ENCODE data around the gene CCDC34. TPM values are rescaled to one million over a fixed set of nuclear protein-coding genes. Genes with fewer than 3 reads are reported as not detected.
A peak's percentile ranks its signal among the peaks of the same experiment; 100 is the strongest.

The CCDC34 gene
- total RNA-seq, 4 donors from 2014 or later: 1.3 to 10.4 (median 5.2) TPM

DNA sequence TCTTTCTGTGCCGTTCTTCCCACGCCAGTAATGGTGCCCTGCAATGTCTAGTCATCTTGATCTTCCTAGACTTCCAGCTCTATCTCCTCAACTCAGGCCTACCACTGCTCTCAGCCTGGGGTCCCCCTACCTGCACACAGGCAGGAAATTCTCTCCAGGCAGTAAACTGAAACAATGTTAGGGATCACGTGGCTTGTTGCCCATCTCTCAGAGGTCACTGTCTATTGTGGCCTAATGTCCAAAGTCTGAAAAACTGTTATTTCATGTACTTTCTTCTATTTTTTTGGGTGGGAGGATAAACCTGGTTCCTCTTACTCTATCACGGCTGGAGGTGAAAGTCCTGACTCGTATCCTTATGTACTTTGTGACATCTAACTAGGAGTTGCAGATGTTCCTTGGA is 59.1 kb downstream of the CCDC34 start:
- Histone ChIP-seq H3K27me3 (no peaks in the 10 kb centered on the region), H3K9me3 (no peaks in the 10 kb centered on the region), H3K4me1 (no peaks in the 10 kb centered on the region), H3K36me3 (no peaks in the 10 kb centered on the region), H3K4me3 (no peak overlapping the region), H3K27ac (no peak overlapping the region)
- no peak for TF ChIP-seq POLR2A (IDR thresholded peaks at IDR 0.05)
- TF ChIP-seq, protein P1, sequence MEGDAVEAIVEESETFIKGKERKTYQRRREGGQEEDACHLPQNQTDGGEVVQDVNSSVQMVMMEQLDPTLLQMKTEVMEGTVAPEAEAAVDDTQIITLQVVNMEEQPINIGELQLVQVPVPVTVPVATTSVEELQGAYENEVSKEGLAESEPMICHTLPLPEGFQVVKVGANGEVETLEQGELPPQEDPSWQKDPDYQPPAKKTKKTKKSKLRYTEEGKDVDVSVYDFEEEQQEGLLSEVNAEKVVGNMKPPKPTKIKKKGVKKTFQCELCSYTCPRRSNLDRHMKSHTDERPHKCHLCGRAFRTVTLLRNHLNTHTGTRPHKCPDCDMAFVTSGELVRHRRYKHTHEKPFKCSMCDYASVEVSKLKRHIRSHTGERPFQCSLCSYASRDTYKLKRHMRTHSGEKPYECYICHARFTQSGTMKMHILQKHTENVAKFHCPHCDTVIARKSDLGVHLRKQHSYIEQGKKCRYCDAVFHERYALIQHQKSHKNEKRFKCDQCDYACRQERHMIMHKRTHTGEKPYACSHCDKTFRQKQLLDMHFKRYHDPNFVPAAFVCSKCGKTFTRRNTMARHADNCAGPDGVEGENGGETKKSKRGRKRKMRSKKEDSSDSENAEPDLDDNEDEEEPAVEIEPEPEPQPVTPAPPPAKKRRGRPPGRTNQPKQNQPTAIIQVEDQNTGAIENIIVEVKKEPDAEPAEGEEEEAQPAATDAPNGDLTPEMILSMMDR (IDR thresholded peaks at IDR 0.05): no peak
- DNase-seq: no peak
- intact Hi-C loops (cut with DNase I): no loop called here
- WGBS, 2 donors: 85 to 93% methylated on average over 5 of the region's 5 CpGs

DNA sequence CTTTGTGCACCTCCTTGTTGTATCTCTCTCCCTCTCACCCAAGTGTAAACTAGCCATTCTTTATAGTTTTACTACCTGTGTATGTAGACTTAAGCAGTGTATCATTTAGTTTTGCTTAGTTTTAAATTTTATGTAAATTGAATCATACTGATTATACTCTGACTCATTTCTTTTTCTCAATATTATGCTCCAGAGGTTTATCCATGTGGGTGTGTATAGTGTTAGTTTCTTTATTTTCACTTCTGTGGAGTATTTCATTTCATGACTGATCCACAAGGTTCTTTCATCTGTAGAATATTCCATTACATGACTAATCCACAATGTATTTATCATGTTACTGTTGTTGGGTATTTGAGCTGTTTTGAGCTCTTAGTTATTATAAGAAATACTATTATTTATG is 62.0 kb downstream of the CCDC34 start:
- no peak for DNase-seq
- intact Hi-C loops (cut with DNase I): no loop called here
- TF ChIP-seq, protein P1 (IDR thresholded peaks at IDR 0.05): no peak
- TF ChIP-seq POLR2A (IDR thresholded peaks at IDR 0.05): no peak
- Histone ChIP-seq H3K9me3 (no peaks in the 10 kb centered on the region), H3K27me3 (no peaks in the 10 kb centered on the region), H3K36me3 (no peaks in the 10 kb centered on the region), H3K27ac (no peak overlapping the region), H3K4me3 (no peak overlapping the region), H3K4me1 (no peaks in the 10 kb centered on the region)

DNA sequence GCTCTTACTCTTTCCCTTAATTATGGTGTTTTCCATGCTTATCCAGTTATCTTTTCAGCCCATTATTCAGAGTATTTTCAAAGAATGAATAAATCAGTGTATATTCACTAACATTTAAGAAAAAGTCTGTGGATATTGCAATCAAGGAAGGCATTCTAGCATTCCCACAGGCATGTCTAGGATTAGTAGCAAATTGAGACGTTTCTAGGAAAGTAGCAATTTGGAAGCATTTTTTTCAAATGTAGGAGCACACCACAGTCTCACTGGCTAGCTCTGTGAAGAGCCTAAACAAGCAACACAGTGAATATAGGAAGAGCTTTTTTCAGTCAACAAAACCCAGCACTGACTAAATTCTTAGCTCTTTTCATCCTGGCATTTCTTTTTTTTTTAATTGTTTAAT is 65.4 kb downstream of the CCDC34 start:
- intact Hi-C loops (cut with DNase I): loop anchor here (5.0 kb wide), 1 partner anchor 115 kb away; no protein-coding TSS in a partner anchor
- 47 to 64% methylated on average over 1 of the region's 1 CpG for WGBS, 2 donors
- H3K27me3 ChIP-seq: no peaks in the 10 kb centered on the region

DNA sequence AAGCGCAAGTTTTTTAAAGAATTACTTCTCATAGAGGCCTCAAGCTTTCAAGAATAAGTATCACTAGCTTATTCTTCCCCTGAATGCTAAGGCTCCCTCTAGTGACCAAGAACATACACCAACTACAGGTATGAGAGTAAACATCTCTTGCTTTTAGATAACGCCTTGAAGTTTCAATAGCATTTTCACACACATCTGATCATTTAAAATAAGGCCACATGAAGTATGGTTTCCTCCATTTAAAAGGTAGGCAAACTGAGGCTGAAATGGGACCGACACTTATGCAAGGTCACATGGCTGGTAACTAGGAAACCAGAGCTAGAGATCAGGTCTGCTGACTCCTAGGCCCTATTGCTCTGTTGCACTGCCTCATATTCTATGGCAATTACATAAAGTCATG is 66.5 kb downstream of the CCDC34 start:
- Histone ChIP-seq H3K27ac (no peak overlapping the region), H3K36me3 (no peaks in the 10 kb centered on the region), H3K27me3 (no peaks in the 10 kb centered on the region), H3K4me1 (peaks cover 0 to 21% (median 0%) of the 10 kb centered on the region in 3 donors), H3K9me3 (peaks cover 0 to 1% (median 0%) of the 10 kb centered on the region in 3 donors), H3K4me3 (no peak overlapping the region)
- 39 to 50% methylated on average over 3 of the region's 3 CpGs for WGBS, 2 donors
- intact Hi-C loops (cut with DNase I): loop anchor here (5.0 kb wide), 1 partner anchor 114 kb away; no protein-coding TSS in a partner anchor
- DNase-seq: no peak
- TF ChIP-seq, protein P1 (IDR thresholded peaks at IDR 0.05): peak; percentile 24 to 74 (median 56)
- no peak for TF ChIP-seq POLR2A (IDR thresholded peaks at IDR 0.05)

More for the DNA sequence above, 65.4 kb downstream of the CCDC34 start:
- Histone ChIP-seq H3K27ac (no peak overlapping the region), H3K9me3 (no peaks in the 10 kb centered on the region), H3K4me1 (peaks cover 0 to 12% (median 0%) of the 10 kb centered on the region in 3 donors), H3K4me3 (no peak overlapping the region), H3K36me3 (no peaks in the 10 kb centered on the region)
- no peak for TF ChIP-seq POLR2A (IDR thresholded peaks at IDR 0.05)
- TF ChIP-seq, protein P1 (IDR thresholded peaks at IDR 0.05): no peak
- DNase-seq: no peak

DNA sequence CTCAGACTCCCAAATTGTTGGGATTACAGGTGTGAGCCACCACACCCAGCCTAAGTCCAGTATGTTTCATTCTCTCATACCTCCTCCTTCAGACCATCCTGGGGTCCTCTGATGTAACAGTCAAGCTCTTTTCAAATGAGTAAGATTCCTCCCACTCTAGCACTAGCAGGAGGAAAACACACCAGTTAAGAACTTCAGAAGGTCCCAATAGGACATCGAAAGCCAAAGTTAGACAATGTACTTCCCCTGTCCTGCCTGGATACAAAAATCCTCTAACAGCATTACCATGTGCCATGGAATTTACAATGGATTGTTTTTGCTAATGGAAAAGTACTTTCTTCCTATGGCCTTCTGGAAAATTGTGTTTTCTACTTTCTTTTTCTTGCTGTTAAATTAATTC is 67.1 kb downstream of the CCDC34 start:
- H3K27me3 ChIP-seq: no peaks in the 10 kb centered on the region
- no peak for DNase-seq
- no peak overlapping the region for H3K27ac ChIP-seq
- no peaks in the 10 kb centered on the region for H3K36me3 ChIP-seq
- peaks cover 0 to 22% (median 0%) of the 10 kb centered on the region in 3 donors for H3K4me1 ChIP-seq
- intact Hi-C loops (cut with DNase I): loop anchor here (5.0 kb wide), 1 partner anchor 114 kb away; no protein-coding TSS in a partner anchor
- 83 to 100% methylated on average over 1 of the region's 1 CpG for WGBS, 2 donors
- TF ChIP-seq, protein P1 (IDR thresholded peaks at IDR 0.05): no peak
- no peak for TF ChIP-seq POLR2A (IDR thresholded peaks at IDR 0.05)
- no peak overlapping the region for H3K4me3 ChIP-seq
- H3K9me3 ChIP-seq: peaks cover 0 to 5% (median 5%) of the 10 kb centered on the region in 3 donors

Data from esophagus squamous epithelium (tissue), 5 donors.